ENCODE data around the gene ALK. TPM values are rescaled to one million over a fixed set of nuclear protein-coding genes. Genes with fewer than 3 reads are reported as not detected.

Gene ALK
- total RNA-seq, 2 experiments from 2014 or later, result not detected

DNA sequence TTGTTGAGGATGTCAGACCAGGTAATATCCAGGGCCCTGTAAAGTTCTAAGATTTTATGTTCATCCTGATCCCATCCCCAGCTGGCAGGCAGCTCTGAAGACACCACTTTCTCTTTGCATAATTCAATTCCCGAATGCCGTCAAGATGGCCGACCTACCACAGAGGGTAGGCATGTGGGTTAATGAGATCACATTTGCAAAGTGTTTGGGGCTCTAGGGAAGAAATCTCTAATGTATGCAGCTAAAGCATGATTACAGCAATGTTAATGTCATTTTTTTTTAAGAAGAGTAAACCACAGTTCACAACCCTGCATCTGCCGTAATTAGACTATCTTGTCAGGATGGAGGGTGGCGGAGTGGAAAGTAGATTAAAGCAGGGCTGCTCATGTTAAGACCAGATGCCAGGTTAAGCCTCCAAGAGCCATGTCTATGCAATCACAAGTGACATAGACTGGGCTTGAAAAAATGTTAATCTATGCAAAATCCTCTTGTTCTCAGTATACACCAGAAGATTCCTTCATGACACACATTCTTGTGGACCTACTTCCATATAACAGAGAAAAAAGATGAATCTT lies 131.4 kb downstream of the ALK start:
- no peak for DNase-seq
- CTCF ChIA-PET, result no interaction called here
- no peaks in the 10 kb centered on the region for H3K4me1 Mint-ChIP-seq
- H3K36me3 Mint-ChIP-seq, result no peaks in the 10 kb centered on the region
- H3K27me3 Mint-ChIP-seq, result peaks cover 15% of the 10 kb centered on the region
- ATAC-seq, result no peak
- no peak overlapping the region for H3K27ac Mint-ChIP-seq
- H3K9me3 Mint-ChIP-seq (ENCODE audit: low read depth), result peaks cover 2% of the 10 kb centered on the region
- H3K4me3 Mint-ChIP-seq, result no peak overlapping the region

- H3K36me3 Mint-ChIP-seq, result no peaks in the 10 kb centered on the region
- peaks cover 2% of the 10 kb centered on the region for H3K9me3 Mint-ChIP-seq (ENCODE audit: low read depth)
- H3K4me1 Mint-ChIP-seq, result no peaks in the 10 kb centered on the region
- no peak for ATAC-seq
- no peak overlapping the region for H3K27ac Mint-ChIP-seq
- no peak overlapping the region for H3K4me3 Mint-ChIP-seq
- CTCF ChIA-PET, result no interaction called here
- DNase-seq, result no peak
- H3K27me3 Mint-ChIP-seq, result peaks cover 5% of the 10 kb centered on the region
These were observed 133.6 kb downstream of the ALK start for GRCh38 chr2:29787473-29788465.

- Mint-ChIP-seq H3K4me3 (no peak overlapping the region), H3K27me3 (no peaks in the 10 kb centered on the region), H3K27ac (no peak overlapping the region), H3K4me1 (no peaks in the 10 kb centered on the region), H3K36me3 (no peaks in the 10 kb centered on the region), H3K9me3 (ENCODE audit: low read depth) (no peaks in the 10 kb centered on the region)
- CTCF ChIA-PET, result no interaction called here
- ATAC-seq (no peak), DNase-seq (no peak)
These were observed 135.0 kb downstream of the ALK start for GRCh38 chr2:29786361-29786760.

DNA sequence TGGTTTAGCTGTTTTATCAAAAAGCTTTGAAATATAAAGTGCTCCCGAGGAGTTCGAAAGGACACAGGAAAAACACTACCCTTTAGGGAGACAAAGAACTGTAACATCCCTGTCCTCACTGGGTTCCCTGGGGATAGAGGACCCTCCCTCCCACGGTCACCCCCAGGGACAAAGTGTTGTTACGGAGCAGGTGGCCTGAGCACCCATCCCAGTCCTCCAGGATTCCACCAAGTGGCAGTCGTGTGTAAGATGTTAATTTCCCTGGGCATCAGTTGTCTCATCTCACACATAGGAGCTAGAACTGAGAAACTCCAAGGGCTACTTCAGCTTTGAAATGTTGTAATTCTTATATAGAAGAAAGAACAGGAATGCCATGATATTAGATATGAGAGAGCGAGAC lies 137.7 kb downstream of the ALK start:
- Mint-ChIP-seq H3K4me1 (no peaks in the 10 kb centered on the region), H3K4me3 (no peak overlapping the region), H3K36me3 (no peaks in the 10 kb centered on the region), H3K27ac (no peak overlapping the region), H3K27me3 (no peaks in the 10 kb centered on the region), H3K9me3 (ENCODE audit: low read depth) (no peaks in the 10 kb centered on the region)
- CTCF ChIA-PET, result no interaction called here
- no peak for DNase-seq
- ATAC-seq, result no peak

DNA sequence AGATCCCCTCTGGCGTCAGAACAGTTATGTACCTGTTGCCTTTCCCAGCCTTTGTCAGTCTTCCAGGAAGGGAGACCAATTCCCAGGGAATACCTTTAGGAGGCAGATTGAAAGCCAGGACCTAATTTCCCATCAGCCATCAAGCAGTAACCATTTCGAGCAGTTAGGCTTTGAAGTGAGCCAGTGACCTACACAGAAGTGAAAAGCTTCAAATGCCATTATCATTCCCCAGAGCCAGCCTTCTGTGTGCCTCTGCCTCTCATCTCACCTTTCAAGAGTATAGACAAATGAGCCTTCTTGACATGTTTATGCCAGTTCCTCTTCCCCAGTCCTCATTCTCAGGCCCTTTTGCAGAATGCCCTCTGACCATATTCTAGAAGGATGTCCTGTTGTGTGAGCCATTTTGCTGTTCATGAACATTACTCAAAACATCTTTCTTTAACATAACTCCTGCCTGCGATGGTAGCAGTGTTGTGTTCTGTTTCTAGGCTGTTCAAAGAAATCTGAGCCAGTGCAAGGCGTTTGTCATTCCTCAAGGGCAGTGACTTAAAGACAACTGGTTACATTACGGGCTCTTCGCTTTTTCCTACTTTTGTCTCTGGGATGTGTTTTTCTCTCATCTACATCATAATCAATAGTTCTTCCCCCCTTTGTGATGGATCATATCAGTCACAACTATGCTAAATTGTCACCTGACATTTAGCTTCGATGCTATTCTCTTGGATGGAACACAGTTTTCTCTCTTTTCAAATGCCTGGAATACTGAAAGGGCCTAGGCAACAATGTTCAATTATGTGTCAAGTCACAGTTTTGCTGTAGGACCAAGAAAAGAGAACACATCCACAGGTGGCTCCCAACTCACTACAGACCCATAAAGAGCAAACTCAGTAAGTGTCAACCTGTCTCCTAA lies 138.6 kb downstream of the ALK start:
- no peaks in the 10 kb centered on the region for H3K9me3 Mint-ChIP-seq (ENCODE audit: low read depth)
- no peak overlapping the region for H3K4me3 Mint-ChIP-seq
- H3K27ac Mint-ChIP-seq, result no peak overlapping the region
- no peak for ATAC-seq
- no peaks in the 10 kb centered on the region for H3K4me1 Mint-ChIP-seq
- CTCF ChIA-PET, result no interaction called here
- H3K27me3 Mint-ChIP-seq, result no peaks in the 10 kb centered on the region
- H3K36me3 Mint-ChIP-seq, result no peaks in the 10 kb centered on the region
- no peak for DNase-seq

DNA sequence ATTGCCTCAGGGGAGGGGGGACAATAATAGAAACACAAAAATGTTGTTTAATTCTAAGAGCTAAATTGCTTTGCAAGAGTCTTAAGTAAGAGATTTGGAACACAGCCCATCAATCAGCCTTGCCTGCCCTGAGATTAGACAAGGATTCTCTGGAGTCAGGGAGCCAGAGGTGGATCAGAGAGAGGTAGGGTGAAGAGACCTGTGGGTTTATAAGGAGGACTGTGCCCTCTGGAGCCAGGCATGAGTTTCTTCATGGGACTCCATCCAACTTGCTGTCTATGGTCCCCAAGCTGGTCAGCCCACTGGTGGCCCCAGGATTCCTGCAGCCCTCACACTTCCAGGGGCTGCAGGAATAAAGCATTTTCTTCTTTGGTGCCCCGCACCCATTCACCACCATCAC lies 139.3 kb downstream of the ALK start:
- DNase-seq, result no peak
- no peak for ATAC-seq
- CTCF ChIA-PET, result no interaction called here
- Mint-ChIP-seq H3K36me3 (no peaks in the 10 kb centered on the region), H3K4me3 (no peak overlapping the region), H3K4me1 (no peaks in the 10 kb centered on the region), H3K27ac (no peak overlapping the region), H3K9me3 (ENCODE audit: low read depth) (no peaks in the 10 kb centered on the region), H3K27me3 (no peaks in the 10 kb centered on the region)

DNA sequence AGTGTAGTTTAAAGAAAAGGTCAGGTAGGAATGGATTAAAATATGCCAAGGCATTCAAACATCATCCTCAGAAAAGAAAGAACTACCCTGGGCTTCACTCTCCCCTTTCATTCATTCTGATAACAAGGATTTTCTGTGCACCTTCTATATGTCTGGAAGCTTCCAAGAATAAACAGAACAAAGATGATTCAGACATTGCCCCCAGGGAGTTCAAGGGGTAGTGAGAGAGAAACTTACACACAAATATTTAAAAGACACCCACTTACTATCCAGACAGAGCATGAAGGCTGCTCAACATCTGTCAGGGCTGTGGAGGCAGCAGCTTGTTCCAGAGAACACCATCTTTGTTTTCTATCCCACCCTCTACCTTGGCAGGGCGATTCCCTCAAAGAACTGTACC lies 140.5 kb downstream of the ALK start:
- no peak overlapping the region for H3K4me3 Mint-ChIP-seq
- no peak overlapping the region for H3K27ac Mint-ChIP-seq
- no peak for ATAC-seq
- CTCF ChIA-PET, result no interaction called here
- no peaks in the 10 kb centered on the region for H3K9me3 Mint-ChIP-seq (ENCODE audit: low read depth)
- H3K36me3 Mint-ChIP-seq, result no peaks in the 10 kb centered on the region
- DNase-seq, result no peak
- H3K4me1 Mint-ChIP-seq, result no peaks in the 10 kb centered on the region
- no peaks in the 10 kb centered on the region for H3K27me3 Mint-ChIP-seq

DNA sequence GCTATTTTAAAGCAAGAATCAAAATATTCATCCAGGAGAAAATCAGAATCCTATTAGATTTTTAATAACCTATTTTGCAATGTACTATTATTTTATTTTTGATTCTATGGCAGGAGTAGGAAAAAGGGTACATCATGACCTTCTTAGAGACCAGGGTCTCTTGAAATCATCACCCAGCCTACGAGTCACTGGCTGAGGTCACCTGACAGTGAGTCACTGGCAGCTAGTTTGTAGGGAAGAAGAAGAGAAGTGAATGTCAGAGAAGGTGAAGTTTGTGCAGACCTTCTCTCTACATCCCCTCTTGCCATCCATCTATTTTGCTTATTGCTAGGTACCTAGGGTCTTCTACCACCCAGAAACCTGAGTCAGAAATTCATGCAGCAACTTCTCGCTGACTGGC lies 144.2 kb downstream of the ALK start:
- no peak for DNase-seq
- ATAC-seq, result no peak
- CTCF ChIA-PET, result no interaction called here
- Mint-ChIP-seq H3K4me1 (no peaks in the 10 kb centered on the region), H3K9me3 (ENCODE audit: low read depth) (no peaks in the 10 kb centered on the region), H3K27me3 (peaks cover 5% of the 10 kb centered on the region), H3K27ac (no peak overlapping the region), H3K36me3 (no peaks in the 10 kb centered on the region), H3K4me3 (no peak overlapping the region)

DNA sequence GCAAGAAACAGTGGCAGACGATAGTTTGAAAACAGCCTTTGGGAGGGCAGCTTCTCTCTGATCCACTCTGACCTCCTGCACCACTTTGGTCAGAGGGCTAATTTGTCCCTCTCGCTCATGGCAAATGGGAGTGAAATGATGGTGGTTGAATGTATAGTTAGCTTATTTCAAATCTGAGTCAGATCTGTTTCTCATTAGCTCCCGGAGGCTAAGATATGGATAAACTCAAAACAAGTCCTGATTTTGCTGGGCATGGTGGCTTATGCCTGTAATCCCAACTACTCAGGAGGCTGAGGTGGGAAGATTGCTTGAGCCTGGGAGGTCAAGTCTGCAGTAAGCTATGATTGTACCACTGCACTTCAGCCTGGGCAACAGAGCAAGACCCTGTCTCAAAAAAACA lies 145.0 kb downstream of the ALK start:
- H3K27me3 Mint-ChIP-seq, result peaks cover 5% of the 10 kb centered on the region
- no peak overlapping the region for H3K27ac Mint-ChIP-seq
- H3K9me3 Mint-ChIP-seq (ENCODE audit: low read depth), result no peaks in the 10 kb centered on the region
- DNase-seq (no peak), ATAC-seq (no peak)
- H3K36me3 Mint-ChIP-seq, result no peaks in the 10 kb centered on the region
- no peaks in the 10 kb centered on the region for H3K4me1 Mint-ChIP-seq
- H3K4me3 Mint-ChIP-seq, result no peak overlapping the region
- CTCF ChIA-PET, result no interaction called here

DNA sequence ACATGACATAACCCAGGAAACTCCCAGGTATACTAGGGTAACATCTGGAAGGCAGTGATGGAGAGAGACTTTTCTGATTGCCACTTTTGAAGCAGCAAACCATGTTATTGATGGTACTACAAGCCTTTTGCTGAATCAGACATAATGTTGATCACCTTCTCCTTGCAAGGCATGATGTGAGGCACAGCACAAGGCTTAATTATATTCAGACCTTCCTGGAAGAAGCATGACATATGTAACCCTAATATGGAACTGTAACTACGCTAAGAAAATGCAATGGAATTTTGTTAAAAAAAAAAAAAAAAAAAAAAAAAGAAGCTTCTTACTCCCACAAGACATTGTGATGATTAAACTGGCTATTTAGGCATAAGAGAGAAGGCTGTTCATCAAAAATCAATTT lies 145.4 kb downstream of the ALK start:
- DNase-seq, result no peak
- Mint-ChIP-seq H3K9me3 (ENCODE audit: low read depth) (no peaks in the 10 kb centered on the region), H3K4me3 (no peak overlapping the region), H3K27ac (no peak overlapping the region), H3K36me3 (no peaks in the 10 kb centered on the region), H3K4me1 (no peaks in the 10 kb centered on the region), H3K27me3 (peaks cover 5% of the 10 kb centered on the region)
- CTCF ChIA-PET, result no interaction called here
- ATAC-seq, result no peak

DNA sequence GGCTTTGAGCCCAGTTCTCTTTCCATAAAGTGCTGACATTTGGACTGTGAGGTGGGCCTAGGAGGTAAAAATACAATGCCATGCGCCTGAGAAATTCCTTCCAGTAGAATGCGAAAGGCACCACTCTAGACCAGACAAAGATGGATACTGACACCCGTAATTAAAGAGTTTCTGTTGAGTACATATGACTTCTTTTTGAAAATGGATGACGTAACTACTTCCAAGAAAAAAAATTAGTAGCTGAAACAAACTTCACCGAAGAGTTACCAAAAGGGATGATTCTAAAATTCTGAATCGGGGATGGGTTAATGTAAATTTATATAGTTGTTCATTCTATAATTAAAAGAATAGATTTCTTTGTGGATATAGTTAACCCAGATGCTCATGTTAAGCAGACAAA lies 146.8 kb downstream of the ALK start:
- H3K27ac Mint-ChIP-seq, result no peak overlapping the region
- H3K36me3 Mint-ChIP-seq, result no peaks in the 10 kb centered on the region
- CTCF ChIA-PET, result no interaction called here

GRCh38 chr2:29770846-29771245 lies 150.5 kb downstream of the ALK start:
- DNase-seq (no peak), ATAC-seq (no peak)
- CTCF ChIA-PET, result no interaction called here
- Mint-ChIP-seq H3K4me3 (no peak overlapping the region), H3K36me3 (no peaks in the 10 kb centered on the region), H3K27me3 (peaks cover 11% of the 10 kb centered on the region), H3K27ac (no peak overlapping the region), H3K4me1 (no peaks in the 10 kb centered on the region), H3K9me3 (ENCODE audit: low read depth) (no peaks in the 10 kb centered on the region)

More for the DNA sequence above, 146.8 kb downstream of the ALK start:
- Mint-ChIP-seq H3K4me1 (no peaks in the 10 kb centered on the region), H3K9me3 (ENCODE audit: low read depth) (no peaks in the 10 kb centered on the region), H3K4me3 (no peak overlapping the region), H3K27me3 (peaks cover 7% of the 10 kb centered on the region)
- no peak for DNase-seq
- ATAC-seq, result no peak

- Mint-ChIP-seq H3K27ac (no peak overlapping the region), H3K36me3 (no peaks in the 10 kb centered on the region), H3K9me3 (ENCODE audit: low read depth) (no peaks in the 10 kb centered on the region), H3K4me1 (no peaks in the 10 kb centered on the region), H3K27me3 (peaks cover 11% of the 10 kb centered on the region), H3K4me3 (no peak overlapping the region)
- ATAC-seq (no peak), DNase-seq (no peak)
- CTCF ChIA-PET, result no interaction called here
These were observed 151.5 kb downstream of the ALK start for GRCh38 chr2:29769847-29770246.

All from activated CD8-positive, alpha-beta memory T cell treated with anti-CD3 and anti-CD28 coated beads, Interleukin-2, amount 10 ng/mL, durations not matched to agents 7 days and 5 days (primary cell).